HG02759 (cell line): ENCODE results near the gene TLCD3B.

Source experiments
- ATAC-seq: cut with Tn5 transposase; IDR thresholded peaks from one replicate; pipeline ENCODE4 v1.9.1; 2021; ENCODE audit warnings: mild to moderate bottlenecking, moderate library complexity; ENCODE audit not compliant: unreplicated experiment

The TLCD3B gene, protein sequence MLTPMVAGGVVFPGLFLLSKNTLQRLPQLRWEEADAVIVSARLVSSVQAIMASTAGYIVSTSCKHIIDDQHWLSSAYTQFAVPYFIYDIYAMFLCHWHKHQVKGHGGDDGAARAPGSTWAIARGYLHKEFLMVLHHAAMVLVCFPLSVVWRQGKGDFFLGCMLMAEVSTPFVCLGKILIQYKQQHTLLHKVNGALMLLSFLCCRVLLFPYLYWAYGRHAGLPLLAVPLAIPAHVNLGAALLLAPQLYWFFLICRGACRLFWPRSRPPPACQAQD

DNA sequence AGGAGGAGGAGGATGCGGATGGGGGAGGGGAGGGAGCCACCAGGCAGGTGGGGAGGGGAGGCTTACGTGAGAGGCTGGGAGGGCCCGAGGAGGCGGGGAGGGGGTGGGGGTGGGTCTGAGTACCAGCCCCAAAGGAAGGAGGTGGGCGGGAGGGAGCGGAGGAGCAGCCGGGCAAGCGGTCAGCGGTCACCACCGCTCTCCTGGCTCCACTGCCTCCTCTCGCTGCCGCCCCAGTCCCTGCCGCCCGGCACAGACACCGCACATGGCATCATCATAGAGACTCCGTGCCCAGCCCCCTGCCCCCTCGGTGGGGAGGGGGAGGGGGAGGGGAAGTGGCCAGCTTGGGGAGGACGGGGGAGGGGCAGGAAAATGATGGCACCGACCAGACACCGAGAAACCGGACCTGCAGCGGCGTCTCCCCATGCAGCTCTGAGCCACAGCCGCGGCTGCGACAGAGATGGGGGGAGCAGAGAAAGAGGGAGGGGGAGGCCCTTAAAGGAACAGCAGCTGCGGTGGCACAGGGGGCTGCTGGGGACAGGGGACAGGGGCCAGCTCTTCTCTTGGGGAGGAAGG lies at the start of gene TLCD3B:
TLCD3B (minus strand) TSS at position 431 of the 573 bp plus-strand sequence. CDS start 744 bp downstream, outside the sequence.
- ATAC-seq: no peak

- no peak for ATAC-seq
Observed at GRCh38 chr16:30079480-30079879, 48.4 kb upstream of the TLCD3B start.

DNA sequence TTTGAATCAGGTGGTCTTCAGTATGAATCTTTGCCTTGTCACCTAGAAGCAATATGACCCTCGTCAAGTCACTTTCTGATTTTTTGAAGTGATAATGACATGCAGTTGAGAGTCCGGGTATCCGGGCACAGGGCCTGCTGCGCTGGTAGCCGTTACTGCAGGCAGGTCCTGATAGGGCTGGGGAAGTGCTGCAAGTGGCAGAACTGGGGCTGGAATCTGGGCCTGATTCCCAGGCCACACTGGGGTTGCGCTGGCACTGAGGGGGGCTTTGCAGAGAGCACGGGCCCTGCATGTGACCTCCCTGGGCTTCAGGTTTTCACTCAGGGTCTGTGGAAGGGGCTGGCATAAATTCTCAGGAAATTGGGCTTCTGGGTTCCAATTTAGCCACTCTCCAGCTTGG lies 47.7 kb upstream of the TLCD3B start:
- no peak for ATAC-seq

DNA sequence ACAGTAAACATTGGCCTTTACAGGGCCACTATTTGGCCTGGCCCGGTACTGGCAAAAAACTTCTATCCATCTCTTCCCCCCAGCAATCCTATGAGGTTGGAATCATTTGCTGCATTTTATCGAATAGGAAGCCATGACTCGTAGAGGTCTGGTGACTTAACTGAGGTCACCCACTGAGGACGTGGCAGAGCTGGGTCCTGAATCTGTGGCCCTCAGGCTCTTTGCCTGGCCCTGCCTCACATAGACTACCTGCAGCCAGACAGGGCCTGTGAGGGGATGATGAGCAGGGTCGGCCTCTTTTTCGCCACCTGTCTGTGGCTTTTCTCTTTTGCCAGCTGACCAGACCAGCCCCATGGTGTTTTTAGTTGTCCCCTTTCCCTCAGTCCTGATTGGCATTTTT lies 46.6 kb upstream of the TLCD3B start:
- no peak for ATAC-seq

DNA sequence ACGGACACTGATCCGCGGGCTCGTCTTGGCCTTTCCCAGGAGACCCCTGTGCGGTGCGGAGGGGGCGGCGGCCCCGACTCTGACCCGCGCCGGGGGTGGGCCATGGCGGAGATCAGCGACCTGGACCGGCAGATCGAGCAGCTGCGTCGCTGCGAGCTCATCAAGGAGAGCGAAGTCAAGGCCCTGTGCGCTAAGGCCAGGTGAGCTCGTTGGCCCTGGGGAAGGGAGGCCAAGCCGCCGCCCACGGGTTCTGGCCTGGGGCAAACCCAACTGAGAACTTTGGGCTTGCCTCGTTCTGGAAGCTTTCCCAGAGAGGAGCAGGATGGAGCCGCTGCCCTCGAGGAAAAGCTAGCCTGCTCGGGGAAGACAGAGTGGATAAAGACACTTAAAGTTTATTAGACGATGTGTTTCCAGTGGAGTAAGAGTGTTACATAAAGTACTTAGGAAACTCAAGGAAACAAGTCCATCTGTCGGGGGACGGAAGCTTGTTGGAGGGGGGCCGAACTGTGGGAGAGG lies 45.3 kb upstream of the TLCD3B start:
- ATAC-seq: peak; percentile 28

- peak; percentile 90 for ATAC-seq
Observed at GRCh38 chr16:30075503-30076275, 44.6 kb upstream of the TLCD3B start, which contains the start of gene PPP4C. Gene PPP4C (plus strand): TSS chr16:30075994. CDS start chr16:30076378, 384 bp downstream.

DNA sequence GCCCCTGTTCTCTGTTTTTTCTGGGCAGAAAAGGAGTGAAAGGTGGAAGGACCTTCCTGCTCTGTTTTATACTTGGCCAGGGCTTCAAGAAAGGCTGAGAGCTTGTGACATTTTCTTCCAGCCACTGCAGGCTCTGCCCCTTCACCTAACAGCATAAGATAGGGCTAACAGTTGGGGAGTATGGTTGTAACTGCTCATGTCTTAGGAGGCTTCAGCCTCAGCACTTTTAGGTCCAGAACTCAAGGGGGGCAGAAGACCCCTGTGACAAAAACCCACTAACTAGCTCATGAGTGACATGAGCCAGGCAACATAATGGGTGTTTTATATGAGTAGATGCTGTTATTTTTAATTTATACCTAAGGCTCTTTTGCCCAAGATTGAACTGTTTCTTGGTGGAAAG lies 39.4 kb upstream of the TLCD3B start:
- no peak for ATAC-seq

- ATAC-seq: no peak
Observed at GRCh38 chr16:30069611-30070462, 38.8 kb upstream of the TLCD3B start.

- ATAC-seq: no peak
Observed at GRCh38 chr16:30068750-30069610, 37.9 kb upstream of the TLCD3B start.

DNA sequence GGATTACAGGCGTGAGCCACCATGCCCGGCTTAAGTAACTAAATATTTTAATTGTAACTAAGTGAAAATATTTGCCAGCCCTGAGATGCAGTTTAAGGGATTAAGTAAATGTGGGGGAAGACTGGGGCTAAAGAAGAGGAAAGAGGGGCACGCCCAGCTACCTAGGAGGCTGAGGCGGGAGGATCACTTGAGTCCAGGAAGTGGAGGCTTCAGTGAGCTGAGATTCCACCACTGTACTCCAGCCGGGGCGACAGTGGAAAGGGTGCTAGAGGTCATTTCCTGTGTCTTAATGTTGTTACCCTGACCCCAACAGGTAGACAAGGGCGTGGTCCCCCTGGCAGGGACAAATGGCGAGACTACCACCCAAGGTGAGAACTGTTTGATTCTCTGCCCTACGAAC lies 37.3 kb upstream of the TLCD3B start:
- no peak for ATAC-seq

- ATAC-seq: no peak
Observed at GRCh38 chr16:30067584-30067916, 36.5 kb upstream of the TLCD3B start.

DNA sequence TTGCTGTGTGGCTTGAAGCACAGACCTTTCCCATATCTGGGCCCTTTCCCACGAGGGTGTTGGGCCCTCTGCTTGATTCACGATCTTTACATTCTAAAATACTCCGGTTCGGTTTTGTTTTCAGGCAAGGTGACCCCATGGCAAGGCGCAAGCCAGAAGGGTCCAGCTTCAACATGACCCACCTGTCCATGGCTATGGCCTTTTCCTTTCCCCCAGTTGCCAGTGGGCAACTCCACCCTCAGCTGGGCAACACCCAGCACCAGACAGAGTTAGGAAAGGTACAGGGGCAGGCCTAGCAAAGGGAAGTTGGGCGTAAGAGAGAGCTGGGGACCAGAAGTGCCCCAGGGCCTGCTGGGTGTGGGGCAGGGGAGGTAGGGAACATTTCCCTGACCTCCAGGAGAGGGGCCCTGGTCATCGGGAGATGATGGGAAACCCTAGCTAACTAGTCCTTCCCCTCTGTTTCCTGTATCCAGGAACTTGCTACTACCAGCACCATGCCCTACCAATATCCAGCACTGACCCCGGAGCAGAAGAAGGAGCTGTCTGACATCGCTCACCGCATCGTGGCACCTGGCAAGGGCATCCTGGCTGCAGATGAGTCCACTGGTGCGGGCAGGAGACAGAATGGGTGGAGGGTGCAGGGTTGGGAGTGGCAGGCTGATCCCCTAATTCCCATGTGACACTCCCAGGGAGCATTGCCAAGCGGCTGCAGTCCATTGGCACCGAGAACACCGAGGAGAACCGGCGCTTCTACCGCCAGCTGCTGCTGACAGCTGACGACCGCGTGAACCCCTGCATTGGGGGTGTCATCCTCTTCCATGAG lies 35.9 kb upstream of the TLCD3B start:
- ATAC-seq: no peak

DNA sequence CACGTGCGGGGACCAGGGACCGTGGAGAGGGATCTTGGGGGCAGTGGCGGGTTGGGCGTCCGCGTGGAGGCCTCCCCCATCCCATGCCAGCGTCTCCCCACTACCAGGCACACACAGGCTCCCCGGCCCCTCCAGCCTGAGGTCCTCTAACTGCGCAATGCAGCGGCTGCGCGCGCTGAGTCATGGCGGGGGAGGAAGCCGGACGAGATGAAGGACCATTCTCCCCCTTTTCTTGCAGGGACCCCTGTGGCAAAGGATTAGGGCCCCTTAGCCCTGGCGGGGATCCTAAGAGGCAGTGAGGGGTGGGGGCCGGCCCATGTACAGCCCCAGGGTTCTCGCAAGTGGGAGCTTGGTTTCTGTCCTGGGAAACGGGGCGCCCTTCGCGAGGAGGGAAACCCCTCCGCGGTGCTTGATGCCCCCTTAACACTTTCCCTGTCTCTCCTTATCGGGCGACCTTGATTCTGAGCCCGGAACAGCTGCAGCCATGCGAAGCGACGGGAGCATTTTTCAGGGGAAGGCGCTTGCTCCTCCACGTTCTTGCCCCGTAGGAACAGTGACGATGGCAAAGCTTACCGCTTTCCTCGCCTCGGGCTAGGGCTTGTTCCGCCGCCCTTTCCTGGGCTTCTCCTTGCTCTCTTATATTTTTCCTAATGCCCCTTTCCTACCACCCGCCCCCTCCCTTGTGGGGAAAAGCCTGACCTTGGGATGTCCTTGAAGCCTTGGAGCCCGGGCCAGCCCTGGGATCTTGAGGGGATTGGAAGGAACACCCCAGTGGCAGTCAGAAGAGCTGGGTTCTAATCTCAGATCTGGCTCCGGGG lies 35.1 kb upstream of the TLCD3B start:
- ATAC-seq: peak; percentile 2

DNA sequence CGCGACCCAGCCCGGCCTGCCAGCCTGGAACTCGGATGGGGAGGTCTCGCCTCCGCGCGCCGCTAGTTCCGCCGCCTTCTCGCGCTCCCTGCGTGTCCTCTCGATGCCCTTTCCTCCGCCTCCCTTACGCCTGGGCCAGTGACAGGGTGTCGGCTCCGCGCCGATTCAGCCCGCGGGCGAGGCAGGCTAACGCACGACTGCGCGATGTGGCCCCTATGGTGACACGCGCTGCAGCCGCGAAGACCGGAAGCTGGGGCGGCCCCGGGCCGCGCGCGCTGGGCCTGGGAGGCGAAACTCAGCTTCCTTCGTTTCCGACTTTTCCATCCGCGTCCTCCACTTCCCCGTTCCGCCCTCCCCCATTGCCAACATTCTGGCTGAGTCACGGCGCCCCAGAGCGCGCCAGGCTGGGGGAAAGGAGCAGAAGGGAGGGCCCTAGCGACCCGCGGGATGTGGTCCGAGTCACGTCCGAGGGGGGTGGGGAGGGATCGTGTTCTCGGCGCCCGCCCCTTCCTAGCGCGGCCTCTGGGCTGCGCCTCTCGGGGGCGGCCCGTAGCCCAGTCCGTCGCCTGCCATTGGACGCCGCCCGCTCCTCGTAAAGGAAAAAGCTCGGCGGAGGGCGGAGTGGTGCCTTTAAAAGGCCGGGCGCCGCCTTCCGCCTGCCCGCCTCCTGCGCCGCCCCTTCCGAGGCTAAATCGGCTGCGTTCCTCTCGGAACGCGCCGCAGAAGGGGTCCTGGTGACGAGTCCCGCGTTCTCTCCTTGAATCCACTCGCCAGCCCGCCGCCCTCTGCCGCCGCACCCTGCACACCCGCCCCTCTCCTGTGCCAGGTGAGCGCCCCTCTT lies 34.3 kb upstream of the TLCD3B start, which contains the start of gene ALDOA:
ALDOA (plus strand) TSS at position 659 of the 841 bp plus-strand sequence. CDS start 1,138 bp downstream, outside the sequence.
- ATAC-seq: peak; percentile 79

DNA sequence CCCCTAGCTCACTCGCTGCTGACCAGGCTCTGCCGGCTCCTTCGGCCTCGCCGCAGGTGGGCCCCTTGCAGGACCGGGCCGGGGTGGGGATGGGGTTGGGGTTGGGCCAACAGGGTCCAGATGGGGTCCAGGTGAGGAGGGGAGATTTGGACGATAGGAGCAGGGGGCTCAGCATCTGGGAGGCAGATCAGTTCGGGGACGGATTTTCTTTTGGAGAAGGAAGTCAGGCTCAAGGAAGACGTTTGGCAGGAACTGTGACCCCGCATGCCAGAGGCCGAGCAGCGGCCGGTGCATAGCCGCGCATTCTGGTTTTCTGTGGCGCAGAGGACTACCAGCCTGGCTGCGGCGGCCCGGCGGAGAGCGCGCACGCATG lies 33.6 kb upstream of the TLCD3B start:
- no peak for ATAC-seq

- peak; percentile 36 for ATAC-seq
Observed at GRCh38 chr16:30063893-30064728, 33.0 kb upstream of the TLCD3B start.
